ENCODE results near the gene OSBPL8. TPM values are rescaled to one million over a fixed set of nuclear protein-coding genes. Genes with fewer than 3 reads are reported as not detected.

OSBPL8 gene
- total and polyA plus RNA-seq, 9 of the 15 experiments (the other 6 are each of a cell fraction or from before 2014, with no cell fraction given): 17.4 to 82.7 (median 42.8) TPM

DNA sequence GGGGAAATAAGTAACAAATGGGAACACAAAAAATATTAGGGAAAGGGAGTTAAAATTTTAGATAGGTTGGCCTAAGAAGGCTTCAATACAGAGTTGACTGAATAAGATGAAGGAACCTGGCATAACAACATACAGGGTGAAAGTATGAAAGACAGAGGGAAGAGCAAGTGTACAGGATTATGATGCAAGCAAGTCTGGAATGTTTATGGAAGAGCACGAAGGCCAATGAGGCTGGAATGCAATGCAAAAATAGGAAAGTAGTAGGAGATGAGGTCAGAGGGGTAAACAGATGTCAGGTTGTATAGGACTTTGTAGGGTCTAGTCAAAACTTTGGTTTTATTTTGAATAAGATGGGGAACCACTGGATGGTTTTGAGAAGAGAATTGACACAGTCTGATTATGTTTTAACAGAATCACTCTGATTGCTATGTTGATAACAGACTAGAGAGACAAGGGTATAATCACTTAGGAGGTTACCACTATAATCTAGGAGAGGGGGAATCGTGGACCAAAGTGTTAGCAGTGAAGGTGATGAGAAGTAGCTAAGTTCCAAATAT is 96.8 kb downstream of the OSBPL8 start:
- no peak overlapping the region for H3K4me3 ChIP-seq
- no peak overlapping the region for H3K27ac ChIP-seq (ENCODE audit: extremely low read depth, low read depth, low read length)
- ChIA-PET CTCF (ENCODE audit: low intra/inter-chr PET ratio) (no interaction called here), POLR2A (no interaction called here)
- no peaks in the 10 kb centered on the region for H3K9me3 ChIP-seq (replicated peaks; ENCODE audit: control insufficient read depth, insufficient read depth, low read depth, low read length)
- H3K4me1 ChIP-seq (replicated peaks in 1 of 2; ENCODE audit: control insufficient read depth in 2 of 2, insufficient read depth in 2 of 2, low read length in 2 of 2): no peaks in the 10 kb centered on the region
- in situ Hi-C loops (cut with MboI) (no loop called here), intact Hi-C loops (cut with micrococcal nuclease) (no loop called here)
- no TSS peak for BruUV-seq (replicated peaks)
- peaks cover 7% of the 10 kb centered on the region for H3K79me2 ChIP-seq (ENCODE audit: control insufficient read depth, insufficient read depth, low read length)
- ATAC-seq (no peak), FAIRE-seq (no peak), DNase-seq (ENCODE audit: extremely low read depth in 1 of 4, low spot score in 3 of 4) (no peak)
- no peaks in the 10 kb centered on the region; the same call in 1 of the 2 replicates for H4K20me1 ChIP-seq (replicated peaks; ENCODE audit: control insufficient read depth, insufficient read depth, low read length)
- H3K27me3 ChIP-seq (ENCODE audit: control insufficient read depth in 2 of 2, insufficient read depth in 2 of 2, low read length in 2 of 2): no peaks in the 10 kb centered on the region
- TF ChIP-seq ZZZ3 (IDR thresholded peaks at IDR 0.05) (no peak), NFE2L1 (tag; IDR thresholded peaks at IDR 0.05; ENCODE audit: borderline replicate concordance, low read depth) (no peak), BCL6 (CRISPR knock-in tag; IDR thresholded peaks at IDR 0.05) (no peak), STAT5A (IDR thresholded peaks at IDR 0.05; ENCODE audit: borderline replicate concordance, low read length) (no peak), ZNF444 (CRISPR knock-in tag; IDR thresholded peaks at IDR 0.05) (no peak), SMAD4 (CRISPR knock-in tag; conservative IDR thresholded peaks at IDR 0.05) (no peak), JUND (IDR thresholded peaks at IDR 0.05; ENCODE audit: borderline replicate concordance, low read depth, low read length) (no peak), JUND (tag; IDR thresholded peaks at IDR 0.05; ENCODE audit: borderline replicate concordance, low read depth, low read length) (no peak), ILF3 (IDR thresholded peaks at IDR 0.05; ENCODE audit: borderline replicate concordance) (no peak), MAFG (tag; conservative IDR thresholded peaks at IDR 0.05) (no peak), ZBTB43 (CRISPR knock-in tag; IDR thresholded peaks at IDR 0.05) (no peak), ATF7 (IDR thresholded peaks at IDR 0.05) (no peak), TGIF2 (CRISPR knock-in tag; IDR thresholded peaks at IDR 0.05) (no peak), AFF4 (CRISPR knock-in tag; IDR thresholded peaks at IDR 0.05) (no peak), FOXP1 (CRISPR knock-in tag; IDR thresholded peaks at IDR 0.05) (no peak), ZNF347 (CRISPR knock-in tag; IDR thresholded peaks at IDR 0.05; ENCODE audit: low read depth) (no peak)
- H3K9ac ChIP-seq (ENCODE audit: insufficient read depth in 1 of 2, low read depth in 2 of 2, low read length in 2 of 2): no peak overlapping the region
- H3K36me3 ChIP-seq (ENCODE audit: control insufficient read depth, insufficient read depth, low read length): no peaks in the 10 kb centered on the region
- no peak overlapping the region for H3K4me2 ChIP-seq (ENCODE audit: insufficient read depth, low read length)
- no peaks in the 10 kb centered on the region for H3K9me1 ChIP-seq (ENCODE audit: control insufficient read depth, insufficient read depth, low read length)
- no peak overlapping the region for H2AFZ ChIP-seq (ENCODE audit: low read depth, low read length)
- 65% methylated on average over 2 of the region's 2 CpGs for WGBS (ENCODE audit: insufficient coverage, low coverage, missing lambda C conversion rate)
